Anterior cingulate cortex (tissue), 58 donors: Measurements from ENCODE around the gene HACL1.
A peak's percentile ranks its signal among the peaks of the same experiment; 100 is the strongest.

Experiments used
- DNase-seq, 58 donors: peaks; one replicate each; lab custom pipeline; 2025; lab: John Stamatoyannopoulos, UW

Gene HACL1

DNA sequence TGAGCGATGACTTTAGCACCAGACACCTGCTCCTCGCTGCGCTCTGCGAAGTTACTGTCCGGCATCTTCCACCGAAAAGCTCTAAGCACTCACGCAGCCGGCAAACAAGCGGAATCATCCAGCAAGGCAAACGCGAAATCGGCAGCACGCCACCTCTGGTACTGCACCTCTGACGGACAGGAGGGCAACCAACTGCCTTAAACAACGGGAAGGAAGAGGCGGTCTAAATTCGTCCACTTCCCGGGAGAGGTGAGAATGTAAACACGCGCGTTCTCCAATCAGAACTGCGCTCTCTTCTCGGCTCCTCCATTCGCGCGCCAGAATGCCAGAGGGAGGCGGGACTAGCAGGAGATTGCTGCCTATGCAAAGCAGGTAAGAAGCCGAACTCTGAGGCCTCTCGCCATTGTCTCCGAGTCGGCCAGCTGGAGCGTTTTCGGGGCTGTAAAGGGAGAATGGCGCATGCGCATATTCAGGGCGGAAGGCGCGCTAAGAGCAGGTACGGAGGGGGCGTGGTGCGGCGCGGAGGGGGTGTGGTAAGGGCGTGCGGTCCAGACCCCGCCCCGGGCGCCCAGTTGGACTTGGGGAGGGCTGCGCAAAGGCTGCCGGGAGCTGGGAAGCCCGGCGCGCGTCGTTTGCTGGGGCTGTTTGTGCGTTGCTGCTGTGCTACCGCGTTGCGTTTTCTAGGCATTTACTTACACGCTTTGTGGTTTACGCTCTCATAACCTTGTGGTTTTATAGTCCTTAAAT is at the start of gene HACL1, which contains the start of gene BTD:
Gene HACL1, minus strand, starts transcription at position 171 of the 747 bp plus-strand sequence. Its CDS starts 106 bp downstream, at position 65.
Gene BTD, plus strand, starts transcription at position 347 of the 747 bp plus-strand sequence. CDS start 33,695 bp downstream, outside the sequence.
- no peak for DNase-seq

DNA sequence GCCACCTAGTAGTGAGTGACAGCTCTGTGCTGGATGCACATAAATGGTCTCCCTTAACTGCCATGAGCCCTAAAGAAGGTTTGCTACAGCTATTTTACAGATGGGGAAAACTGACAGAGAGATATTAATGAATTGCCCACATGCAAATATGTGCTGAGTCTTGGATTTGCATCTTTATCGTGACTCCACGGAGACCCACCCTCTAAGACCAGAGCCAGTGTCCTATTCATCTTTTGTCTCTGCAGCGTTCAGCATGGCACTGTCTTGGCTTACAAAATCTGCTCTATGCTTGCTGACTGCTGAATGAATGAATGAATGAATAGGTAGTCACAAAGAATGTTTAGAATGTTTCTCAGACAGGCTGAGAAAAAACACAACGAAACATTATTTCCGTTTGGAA is 48.5 kb upstream of the HACL1 start:
- DNase-seq, result no peak

DNA sequence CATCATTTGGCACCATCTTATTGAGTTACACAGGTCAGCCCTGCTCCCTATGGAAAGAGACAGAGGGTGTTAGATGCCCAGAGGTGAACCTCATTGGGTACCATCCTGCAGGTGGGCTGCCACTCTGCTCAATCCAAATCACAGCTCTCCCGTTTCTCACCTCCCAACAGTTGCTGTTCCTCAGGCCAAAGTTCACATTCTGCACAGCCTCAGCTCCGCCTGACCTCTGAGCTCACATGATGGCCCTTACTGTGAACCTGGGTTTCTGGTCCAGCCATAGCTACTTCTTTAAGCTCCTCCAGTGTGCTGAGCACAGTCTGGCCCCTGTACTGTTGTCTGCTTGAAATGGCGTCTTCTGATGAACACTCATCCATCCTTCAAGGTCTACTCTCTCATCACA is 48.0 kb upstream of the HACL1 start:
- DNase-seq, result no peak

DNA sequence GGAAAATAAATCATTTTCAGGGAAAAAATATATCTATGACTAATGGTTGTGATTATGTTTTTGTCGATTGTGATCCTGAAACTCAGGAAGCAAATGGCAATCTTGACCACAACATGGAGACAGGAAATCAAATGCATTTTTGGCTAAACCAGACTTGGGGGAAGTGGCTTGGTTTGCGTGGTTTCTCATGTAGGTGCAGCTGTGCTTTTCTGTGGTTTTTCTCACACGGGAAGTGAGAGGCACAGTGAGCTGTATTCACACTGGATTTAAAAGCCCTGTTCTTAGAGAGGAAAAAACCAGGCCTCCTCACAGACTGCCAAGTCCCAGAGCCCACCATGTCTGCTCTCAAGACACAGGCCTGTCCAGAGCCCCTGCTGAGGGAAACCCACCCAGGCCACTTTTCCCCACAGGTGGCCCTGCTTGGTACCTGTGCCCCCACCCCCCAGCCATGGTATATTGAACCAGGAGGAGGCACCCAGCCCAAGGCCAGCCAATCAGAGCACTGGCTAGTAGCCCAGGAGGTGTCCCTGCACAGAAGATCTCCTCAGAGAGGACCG is 46.3 kb upstream of the HACL1 start:
- DNase-seq, result peak in 4 of 58 donors; percentile 23 to 53 (median 33)

DNA sequence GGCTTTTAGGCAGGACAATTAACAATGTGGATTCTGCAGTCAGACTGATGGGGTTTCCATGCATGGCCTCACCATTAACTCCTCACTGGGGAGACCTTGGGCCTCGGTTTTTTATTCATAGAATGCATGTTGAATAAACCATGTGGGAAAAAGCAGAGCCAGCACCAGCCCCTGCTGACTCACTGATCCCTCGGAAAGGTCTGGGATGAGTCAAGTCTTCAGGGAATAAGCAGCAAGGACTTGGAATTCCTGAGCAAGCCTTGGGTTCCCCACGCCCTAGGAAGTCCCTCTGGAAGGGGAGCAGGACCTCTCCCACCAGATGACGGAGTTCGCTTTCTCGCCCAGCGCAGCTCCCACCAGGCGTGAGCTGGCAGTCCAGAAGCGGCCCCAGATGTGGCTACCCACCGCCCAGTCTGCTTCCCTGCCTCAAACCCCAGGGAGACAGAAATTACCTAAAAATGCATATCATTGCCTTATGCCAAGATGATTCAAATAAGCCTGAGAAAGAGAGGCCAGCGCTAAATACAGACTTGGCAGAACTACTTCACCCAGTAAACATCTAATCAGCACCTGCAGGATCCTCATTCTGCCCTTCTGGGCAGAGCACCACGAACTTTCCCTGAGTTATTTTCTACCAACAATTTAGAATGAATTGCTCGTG is 45.6 kb upstream of the HACL1 start:
- peak in 4 of 58 donors; percentile 18 to 58 (median 37) for DNase-seq

DNA sequence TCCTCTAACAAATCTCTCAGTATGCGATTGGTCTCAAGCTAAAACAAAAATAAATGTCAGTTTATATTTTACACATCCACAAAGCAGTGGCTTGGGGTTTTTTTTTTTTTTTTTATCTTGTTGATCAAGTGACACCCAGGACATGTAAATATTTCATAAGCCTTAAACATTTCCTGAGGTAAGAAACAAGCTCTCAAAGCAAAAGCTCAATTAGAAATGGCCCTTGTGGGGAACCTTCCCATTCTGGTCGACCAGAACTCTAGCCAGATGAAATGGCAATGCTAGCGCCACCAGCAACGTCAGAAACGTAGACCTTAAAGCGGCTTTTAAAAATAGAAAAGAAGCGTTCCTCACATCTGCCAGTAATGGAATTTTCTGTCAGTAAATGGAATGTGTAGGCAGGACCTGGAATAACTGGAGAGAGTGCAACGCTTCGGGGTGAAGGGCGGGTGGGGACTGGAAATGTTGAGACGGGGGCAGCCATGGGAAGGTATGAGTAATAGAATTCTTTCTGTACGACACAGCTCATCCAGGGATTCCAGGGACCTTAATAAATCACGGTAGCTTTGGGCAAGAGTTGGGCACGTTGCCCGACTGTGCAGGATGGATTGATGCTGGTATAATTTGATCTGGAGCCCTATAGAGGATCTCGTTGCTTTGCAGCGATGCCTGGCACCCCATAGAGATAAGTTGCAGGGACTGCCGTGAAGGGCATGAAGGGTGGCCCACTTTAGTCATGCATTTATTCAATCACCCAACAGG is 44.6 kb upstream of the HACL1 start:
- DNase-seq, result peak in 1 of 58 donors; percentile 36

DNA sequence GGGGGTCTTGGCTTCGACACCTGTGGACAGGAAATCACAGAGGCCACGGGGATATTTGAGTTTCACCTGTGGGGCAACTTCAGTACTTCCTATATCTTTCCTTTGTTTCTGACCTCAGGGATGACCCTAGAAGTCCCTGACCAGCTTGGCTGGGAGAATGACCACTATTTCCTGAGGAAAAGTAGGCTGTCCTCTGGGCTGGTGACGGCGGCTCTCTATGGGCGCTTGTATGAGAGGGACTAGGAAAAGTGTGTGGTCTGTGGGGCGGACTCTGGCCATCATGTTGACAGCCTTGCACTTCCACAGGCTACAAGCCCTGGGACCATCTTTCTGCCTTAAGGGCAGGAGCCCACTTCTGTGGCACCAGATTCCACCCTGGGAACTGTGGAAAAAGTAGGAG is 43.9 kb upstream of the HACL1 start:
- no peak for DNase-seq

DNA sequence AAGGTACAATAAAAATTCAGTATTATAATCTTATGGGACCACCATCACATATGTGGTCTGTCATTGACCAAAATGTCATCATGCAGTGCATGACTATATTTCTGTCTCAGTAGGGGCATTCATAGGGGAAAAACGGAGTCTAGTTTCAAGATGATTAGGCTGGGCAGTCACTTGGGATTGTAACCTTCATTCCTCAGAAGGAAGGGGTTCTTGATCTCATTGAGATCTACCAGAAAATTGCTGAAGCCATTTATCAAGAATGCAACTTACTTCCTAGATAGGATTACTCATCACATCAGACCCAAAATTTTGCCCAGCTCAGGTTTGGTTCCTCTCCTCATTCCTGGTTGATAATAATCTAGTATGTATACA is 37.5 kb upstream of the HACL1 start:
- no peak for DNase-seq

DNA sequence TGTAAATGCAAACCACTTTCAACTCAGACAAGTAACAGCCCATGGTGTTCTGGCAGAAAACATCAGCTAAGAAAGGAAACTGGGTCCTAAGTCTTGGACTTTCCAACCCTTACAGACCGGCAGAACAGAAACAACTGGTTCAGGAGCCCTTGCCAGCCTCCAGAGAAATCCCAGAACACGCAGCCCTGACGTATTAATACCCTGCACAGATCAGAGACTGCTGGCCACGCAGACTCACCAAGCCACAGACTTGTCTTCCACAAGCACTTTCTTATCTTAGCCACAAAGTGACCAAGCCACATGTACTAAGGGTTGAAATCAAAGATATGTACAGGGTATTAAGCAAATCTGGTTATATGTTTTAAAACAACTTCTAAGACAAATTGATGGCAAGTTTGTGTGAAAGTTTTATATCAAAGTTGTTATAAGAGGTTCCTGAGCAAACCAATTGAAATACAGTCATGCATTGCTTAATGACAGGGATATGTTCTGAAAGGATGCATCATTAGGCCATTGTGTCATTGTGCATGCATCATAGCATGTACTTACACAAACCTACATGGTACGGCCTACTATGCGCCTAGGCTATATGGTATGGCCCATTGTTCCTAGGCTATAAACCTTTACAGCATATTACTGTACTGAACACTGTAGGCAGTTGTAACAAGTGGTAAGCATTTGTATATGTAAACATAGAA is 37.0 kb upstream of the HACL1 start:
- DNase-seq, result no peak

DNA sequence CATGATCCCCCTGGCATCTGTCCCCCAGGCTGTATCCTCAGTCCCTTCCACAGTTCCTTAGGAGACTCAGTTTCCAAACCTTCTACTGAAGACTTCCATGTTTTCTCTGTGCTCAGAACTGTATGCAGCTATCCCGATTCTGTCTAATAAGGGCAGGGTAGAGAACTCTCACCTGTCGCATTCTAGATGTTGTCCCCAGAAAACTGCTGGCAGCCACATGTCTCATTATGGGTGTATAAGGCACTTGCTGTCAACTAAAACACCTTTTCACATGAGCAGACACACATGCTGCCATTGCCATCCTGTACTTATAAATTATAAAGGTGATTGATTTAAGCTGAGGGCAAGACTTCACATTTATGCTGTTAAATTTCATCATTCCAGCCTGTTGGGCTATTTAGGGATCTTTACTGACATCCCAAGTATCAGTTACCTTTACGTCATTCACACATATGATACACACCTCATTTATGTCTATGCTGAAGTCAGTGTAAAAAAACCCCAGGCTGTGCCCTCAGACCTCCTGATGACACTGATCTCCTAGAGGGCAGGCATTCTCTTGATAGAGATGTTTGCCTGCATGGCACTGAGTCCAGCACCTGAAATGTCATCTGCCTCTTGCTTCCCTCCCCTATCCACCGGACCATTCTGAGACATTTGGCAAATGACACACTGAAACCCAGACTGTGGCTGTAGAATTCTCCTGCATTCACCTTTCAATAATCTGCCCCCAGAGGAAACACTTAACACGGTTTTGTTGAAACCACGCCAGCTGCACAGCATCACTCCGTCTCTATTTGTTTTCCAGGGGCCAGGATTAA is 36.0 kb upstream of the HACL1 start:
- no peak for DNase-seq

DNA sequence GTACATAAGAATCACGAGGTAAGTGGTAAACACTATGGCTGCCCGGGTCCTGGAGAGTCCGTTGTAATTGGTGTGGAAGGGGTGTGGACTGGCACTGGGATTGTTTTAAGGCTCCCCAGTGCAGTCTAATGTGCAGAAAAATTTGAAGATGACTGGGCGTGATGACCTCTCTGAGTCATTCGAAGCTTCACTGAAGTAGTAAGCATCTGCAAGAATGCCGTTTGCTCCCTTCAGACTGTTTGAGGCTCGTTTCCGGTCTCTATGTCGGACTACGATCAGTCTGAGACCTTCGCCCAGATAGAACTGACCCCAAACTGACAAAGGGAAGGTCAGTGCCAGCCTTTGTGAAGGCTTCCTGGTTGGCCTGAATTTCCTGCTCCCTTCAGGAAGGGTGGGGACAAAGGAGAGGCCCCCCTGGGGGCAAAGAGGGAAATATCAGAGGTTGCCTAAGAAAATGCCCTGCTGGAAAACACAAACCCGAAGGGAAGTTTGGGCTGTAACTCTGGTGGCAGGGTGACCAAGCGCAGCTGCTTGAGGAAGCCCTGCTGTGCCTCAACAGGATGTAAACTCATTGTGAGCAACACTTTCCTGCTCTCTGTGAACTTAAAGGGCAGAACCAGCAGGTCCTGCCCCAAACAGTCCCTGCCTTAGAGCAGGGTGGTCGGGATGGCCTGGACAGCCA is 34.8 kb upstream of the HACL1 start:
- DNase-seq, result no peak

DNA sequence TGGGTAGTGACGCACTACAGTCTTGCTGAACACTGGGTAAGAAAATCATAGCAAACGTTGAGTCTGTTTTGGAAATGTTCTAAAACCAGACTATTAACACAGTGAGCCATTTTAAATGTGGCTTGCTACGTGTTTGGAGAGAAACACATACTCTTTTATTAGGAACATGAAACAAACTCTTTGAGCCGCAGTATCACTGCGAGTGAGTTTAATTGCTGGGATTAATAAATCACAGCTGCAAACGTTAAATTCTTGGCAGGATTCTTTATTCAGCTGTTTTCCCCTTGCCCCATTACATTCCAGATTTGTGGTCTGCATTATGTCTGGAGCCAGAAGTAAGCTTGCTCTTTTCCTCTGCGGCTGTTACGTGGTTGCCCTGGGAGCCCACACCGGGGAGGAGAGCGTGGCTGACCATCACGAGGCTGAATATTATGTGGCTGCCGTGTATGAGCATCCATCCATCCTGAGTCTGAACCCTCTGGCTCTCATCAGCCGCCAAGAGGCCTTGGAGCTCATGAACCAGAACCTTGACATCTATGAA is 33.8 kb upstream of the HACL1 start:
- peak in 7 of 58 donors; percentile 17 to 47 (median 38) for DNase-seq

DNA sequence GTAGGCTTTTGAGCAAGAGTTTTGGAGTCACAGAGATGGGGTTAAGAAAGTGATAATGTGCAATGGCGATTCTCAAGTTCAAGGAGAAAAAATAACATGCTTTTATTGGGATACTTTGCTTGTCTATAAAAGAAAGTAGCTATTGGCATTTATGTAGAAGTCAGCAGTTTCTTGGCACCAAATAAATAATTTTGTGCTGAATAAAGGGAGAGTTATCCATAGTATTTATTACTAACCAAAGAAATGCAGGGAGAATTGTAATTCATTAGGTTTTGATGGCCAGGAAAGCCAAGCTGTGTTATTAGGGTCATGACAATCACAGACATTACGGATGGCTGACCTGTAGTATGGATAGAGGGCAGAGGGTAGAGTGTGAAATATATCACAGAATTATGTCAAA is 33.3 kb upstream of the HACL1 start:
- no peak for DNase-seq

DNA sequence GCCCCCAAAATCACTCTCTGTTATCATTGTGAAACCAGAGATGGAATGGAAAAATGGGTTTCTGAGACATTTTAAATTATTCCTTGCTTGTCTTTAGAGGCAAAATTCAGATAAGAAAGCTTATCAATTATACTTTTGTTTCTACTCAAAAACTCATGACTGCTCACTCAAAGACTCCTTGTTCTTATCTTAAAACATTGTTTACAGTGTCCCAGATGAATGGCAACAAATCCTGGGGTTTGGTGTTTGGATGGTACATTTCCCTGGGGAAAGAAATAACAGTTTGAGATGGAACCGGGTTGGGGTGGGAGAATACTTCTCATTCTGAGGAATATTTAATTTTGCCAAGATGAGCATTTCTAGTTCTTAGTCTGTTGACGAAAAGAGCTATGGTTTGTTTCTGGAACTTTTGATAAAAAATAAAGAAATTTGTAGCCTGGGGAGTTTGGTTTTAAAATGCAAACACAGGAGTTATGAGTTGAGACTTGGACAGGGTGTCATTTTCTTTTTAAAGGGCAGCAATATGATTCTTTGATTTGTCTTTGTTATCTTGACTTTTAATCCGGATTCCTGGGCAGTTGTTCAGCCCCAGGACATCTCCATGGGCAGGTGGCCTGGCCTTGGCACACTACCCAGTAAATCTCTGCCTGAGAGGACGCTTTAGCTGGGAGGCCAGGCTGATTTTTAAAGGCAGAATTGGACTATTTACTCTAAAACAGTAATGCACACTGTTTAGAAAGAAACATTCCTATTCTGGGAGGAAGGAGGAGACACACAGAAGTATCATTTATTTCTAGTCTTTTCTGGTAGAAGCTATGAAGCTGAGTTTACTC is 32.6 kb upstream of the HACL1 start:
- DNase-seq, result peak in 7 of 58 donors; percentile 8 to 38 (median 28)

DNA sequence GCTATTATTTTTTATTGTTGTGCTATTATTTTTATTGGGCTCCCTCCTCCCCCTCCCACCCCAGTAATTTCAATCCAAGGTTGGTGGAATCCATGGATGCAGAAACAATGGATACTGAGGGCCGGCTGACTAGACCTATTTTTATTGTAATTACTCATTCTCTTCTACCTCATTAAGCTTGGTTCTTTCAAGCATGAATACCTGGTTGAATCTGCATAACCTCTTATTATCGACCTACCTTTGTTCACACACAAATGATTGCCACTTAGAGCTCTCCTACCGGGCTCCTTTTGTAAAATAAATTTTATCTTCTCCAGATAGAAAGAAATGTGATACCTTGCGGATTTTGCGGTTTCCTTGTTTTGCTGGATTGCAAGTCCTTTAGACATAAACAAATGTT is 31.8 kb upstream of the HACL1 start:
- DNase-seq, result no peak

DNA sequence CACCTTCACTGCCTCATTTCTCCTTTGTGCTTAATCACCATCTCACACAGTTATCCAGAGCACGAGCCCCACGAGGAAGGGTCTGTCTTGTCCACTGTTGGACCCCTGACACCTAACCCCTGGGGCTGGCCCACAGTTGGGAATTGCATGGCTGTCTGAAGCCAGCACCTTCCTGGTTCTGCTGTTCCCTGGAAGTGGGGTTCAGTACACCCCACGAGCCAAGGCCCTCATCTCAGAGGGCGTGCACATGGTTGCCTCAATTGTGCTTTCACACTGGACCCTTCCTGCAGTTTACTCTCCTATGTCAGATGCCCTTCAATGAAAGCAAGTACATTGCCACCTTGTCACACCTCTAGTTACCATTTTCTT is 30.8 kb upstream of the HACL1 start:
- no peak for DNase-seq

DNA sequence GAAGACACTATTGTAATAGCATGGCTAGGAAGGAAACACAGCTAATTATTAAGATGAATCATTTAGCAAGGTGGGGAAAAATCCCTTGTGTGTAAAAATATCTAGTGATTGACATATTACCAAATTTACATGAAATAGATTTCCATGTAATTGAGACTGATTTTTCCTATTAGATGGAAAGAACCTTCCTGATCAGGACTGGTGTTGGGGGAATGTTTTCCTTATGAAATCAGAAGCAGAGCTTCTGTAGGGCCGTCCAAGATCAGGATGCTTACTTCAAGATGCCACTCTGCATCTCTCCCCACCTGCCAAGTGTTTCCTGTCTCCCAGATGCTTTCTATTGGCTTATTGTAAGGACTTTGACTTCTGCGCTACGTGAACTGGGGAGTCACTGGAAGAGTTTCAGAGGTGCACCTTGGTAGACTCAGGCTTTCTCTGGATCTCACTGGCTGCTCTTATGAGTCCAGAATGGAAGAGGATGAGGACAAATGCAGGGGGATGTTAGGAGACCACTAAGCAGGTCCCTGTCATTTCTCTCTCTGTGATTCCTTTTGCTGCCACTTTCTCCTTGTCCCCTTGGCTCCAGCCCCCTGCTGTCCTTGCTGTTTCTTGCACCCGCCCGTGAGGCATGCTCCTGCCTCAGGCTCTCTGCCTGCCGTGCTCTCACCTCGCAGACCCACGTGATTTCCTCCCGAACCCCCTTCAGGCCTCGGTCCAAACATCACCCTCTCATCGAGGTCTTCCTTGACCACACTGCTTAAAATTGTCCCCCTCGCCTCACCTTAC is 30.2 kb upstream of the HACL1 start:
- DNase-seq, result no peak
